B cell (primary cell): ENCODE measurements around the gene MMS19. TPM values are rescaled to one million over a fixed set of nuclear protein-coding genes. Genes with fewer than 3 reads are reported as not detected.

Experiments used
- ATAC-seq: fragments of 200-7000 bp; cut with Tn5 transposase; one replicate; pipeline ENCODE4 v1.10.0; 2021; ENCODE audit warnings: low read depth, mild to moderate bottlenecking, moderate number of reproducible peaks, moderate library complexity
- CTCF ChIA-PET: fragments of 350-600 bp; sonication (Branson Sonifier 250); formaldehyde crosslinking; loops from one replicate; lab custom pipeline; 2021; ENCODE audit warnings: antibody characterized with exemption, inconsistent platforms; lab: Charles Lee
- POLR2A ChIA-PET: fragments of 350-600 bp; sonication (Branson Sonifier 250); formaldehyde crosslinking; loops from one replicate; lab custom pipeline; 2021; ENCODE audit warnings: antibody characterized with exemption; lab: Charles Lee
- DNase-seq: peaks from one replicate; pipeline ENCODE4 v3.0.0; 2013
- H2AFZ ChIP-seq: 2 replicates; pipeline ENCODE4 v1.6.1; 2012; ENCODE audit warnings: mild to moderate bottlenecking, low read depth, low read length; ENCODE audit not compliant: insufficient read depth, poor library complexity, severe bottlenecking
- H3K27ac ChIP-seq, 2 donors: 1 replicate in 1 of 2; 2 replicates in 1 of 2; pipeline ENCODE4 v1.5.1; 2012 to 2013; ENCODE audit warnings: low read length in 2 of 2, mild to moderate bottlenecking in 2 of 2, moderate library complexity in 1 of 2
- H3K27me3 ChIP-seq, 4 experiments: fragments of 200-600 bp in 1 of 4; sonication (generic) in 1 of 4; replicated peaks in 1 of 4; 1 replicate in 2 of 4; 2 replicates in 2 of 4; pipeline versions ENCODE4 v1.6.1 to v1.7.0; 2013 to 2016; ENCODE audit warnings: low read length in 3 of 4, mild to moderate bottlenecking in 2 of 4, mixed read lengths in 1 of 4, moderate library complexity in 1 of 4; ENCODE audit not compliant: insufficient read depth in 4 of 4, control insufficient read depth in 3 of 4; ENCODE audit errors: control extremely low read depth in 1 of 4
- H3K36me3 ChIP-seq, 2 experiments: replicated peaks in 1 of 2; 1 replicate in 1 of 2; 2 replicates in 1 of 2; pipeline versions ENCODE4 v1.6.1 to v1.7.1; 2013; ENCODE audit warnings: low read length in 1 of 2; ENCODE audit not compliant: insufficient read depth in 2 of 2, control insufficient read depth in 1 of 2; ENCODE audit errors: control extremely low read depth in 1 of 2, extremely low read depth in 1 of 2
- H3K4me1 ChIP-seq, 2 donors: fragments of 200-600 bp in 1 of 2; sonication (generic) in 1 of 2; 1 replicate in 1 of 2; 2 replicates in 1 of 2; pipeline versions ENCODE4 v1.5.1 to v1.6.1; 2013 to 2017; ENCODE audit warnings: low read length in 2 of 2; ENCODE audit not compliant: control insufficient read depth in 2 of 2, insufficient read depth in 2 of 2
- H3K4me2 ChIP-seq: replicated peaks from 2 replicates; pipeline ENCODE3; 2012; ENCODE audit warnings: mild to moderate bottlenecking, low read depth, low read length; ENCODE audit not compliant: poor library complexity, severe bottlenecking
- H3K4me3 ChIP-seq, 5 experiments: fragments of 200-600 bp in 1 of 5; sonication (generic) in 1 of 5; 1 replicate in 3 of 5; 2 replicates in 2 of 5; pipeline versions ENCODE4 v1.5.1 to v1.7.0; 2011 to 2016; ENCODE audit warnings: low read length in 4 of 5, mild to moderate bottlenecking in 4 of 5, low read depth in 2 of 5, control low read depth in 1 of 5, moderate library complexity in 1 of 5; ENCODE audit not compliant: insufficient read depth in 1 of 5; ENCODE audit errors: control extremely low read depth in 1 of 5, extremely low read depth in 1 of 5
- H3K79me2 ChIP-seq: fragments of 200-600 bp; sonication (generic); one replicate; pipeline ENCODE4 v1.6.0; 2016; ENCODE audit warnings: low read length; ENCODE audit not compliant: control insufficient read depth, insufficient read depth
- H3K9ac ChIP-seq: fragments of 200-600 bp; sonication (generic); 2 replicates; pipeline ENCODE4 v1.6.1; 2017; ENCODE audit warnings: mild to moderate bottlenecking, low read length, moderate library complexity
- H3K9me3 ChIP-seq, 3 donors: one replicate each; pipeline versions ENCODE4 v1.6.1 to v1.7.1; 2013; ENCODE audit warnings: low read length in 2 of 3; ENCODE audit not compliant: control insufficient read depth in 2 of 3, insufficient read depth in 1 of 3; ENCODE audit errors: control extremely low read depth in 1 of 3
- H4K20me1 ChIP-seq: 2 replicates; pipeline ENCODE4 v1.6.0; 2012; ENCODE audit warnings: mild to moderate bottlenecking, low read length; ENCODE audit not compliant: insufficient read depth, control insufficient read depth, poor library complexity, severe bottlenecking
- H3K27ac Mint-ChIP-seq: one replicate; pipeline ENCODE4 v1.8.0; 2021; ENCODE audit warnings: mixed read lengths
- H3K27me3 Mint-ChIP-seq: one replicate; pipeline ENCODE4 v1.8.0; 2021; ENCODE audit warnings: mixed read lengths
- H3K4me1 Mint-ChIP-seq: one replicate; pipeline ENCODE4 v1.8.0; 2021; ENCODE audit warnings: mixed read lengths
- H3K4me3 Mint-ChIP-seq: one replicate; pipeline ENCODE4 v1.8.0; 2021; ENCODE audit warnings: mixed read lengths
- H3K9me3 Mint-ChIP-seq: one replicate; pipeline ENCODE4 v1.8.0; 2022; ENCODE audit warnings: mixed read lengths; ENCODE audit not compliant: insufficient read depth
- EZH2 ChIP-seq: IDR thresholded peaks from 2 replicates; pipeline ENCODE4 v1.6.1; 2012; ENCODE audit warnings: borderline replicate concordance, low read depth, mild to moderate bottlenecking, moderate library complexity, low read length; ENCODE audit not compliant: insufficient read depth, poor library complexity, severe bottlenecking
- WGBS: methylation state at CpG from one replicate; pipeline ENCODE4 v1.1.5; 2013; ENCODE audit warnings: missing lambda C conversion rate; ENCODE audit not compliant: insufficient coverage; 5-methylcytosine and 5-hydroxymethylcytosine counted together
- intact Hi-C: fragments of 100-400 bp; cut with micrococcal nuclease; formaldehyde crosslinking; loops from one replicate; pipeline ENCODE4 v1.10.0; 2022
- polyA plus RNA-seq: library from polyadenylated mRNA; depleted of rRNA; stranded (reverse); fragments of >200 nt; gene quantifications from 2 replicates; pipeline ENCODE4 v1.2.3, GENCODE V29; 2012
- total RNA-seq, 2 donors: library from RNA; stranded (reverse); fragments of 120-200 nt in 1 of 2; gene quantifications; 1 replicate in 1 of 2; 2 replicates in 1 of 2; pipeline versions ENCODE4 v1.2.3 to v1.2.4, GENCODE V29; 2013 to 2022
- TF ChIP-seq, protein P1 (sequence below): fragments of 200-600 bp; IDR thresholded peaks from one replicate; pipeline ENCODE4 v1.8.0; 2022; ENCODE audit warnings: antibody characterized with exemption, mild to moderate bottlenecking

Gene MMS19
- total and polyA plus RNA-seq, 2 donors (not counting 1 experiment from before 2014, with no cell fraction given) = 82.1 to 102 TPM

DNA sequence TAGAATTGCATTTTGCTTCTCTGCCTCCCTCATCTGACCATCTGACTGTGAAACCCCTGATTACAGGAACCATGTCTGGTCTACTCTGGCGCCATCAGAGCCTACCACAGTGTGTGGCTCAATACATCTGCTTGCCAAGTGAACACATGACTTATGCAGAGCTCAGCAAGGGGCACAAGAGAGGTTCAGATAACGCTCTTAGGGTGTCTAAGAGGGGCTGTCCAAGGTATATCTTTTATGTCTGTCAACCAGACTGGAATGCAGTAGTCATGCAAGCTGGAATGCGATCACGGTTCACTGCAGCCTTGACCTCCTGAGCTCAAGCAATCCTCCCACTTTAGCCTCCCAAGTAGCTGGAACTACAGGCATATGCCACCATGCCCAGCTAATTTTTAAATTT, 86.8 kb downstream of the MMS19 start:
- DNase-seq (no peak), ATAC-seq (no peak)
- H3K4me1 Mint-ChIP-seq = peaks cover 15% of the 10 kb centered on the region
- Histone ChIP-seq H3K27ac (no peak overlapping the region), H3K36me3 (no peaks in the 10 kb centered on the region), H3K4me3 (no peak overlapping the region), H3K79me2 (no peaks in the 10 kb centered on the region), H3K4me1 (peaks cover 5 to 23% of the 10 kb centered on the region in 2 donors), H3K9me3 (no peaks in the 10 kb centered on the region), H2AFZ (no peak overlapping the region), H3K4me2 (no peak overlapping the region), H3K9ac (no peak overlapping the region), H4K20me1 (no peaks in the 10 kb centered on the region), H3K27me3 (no peaks in the 10 kb centered on the region)
- WGBS = 90% methylated on average over 4 of the region's 4 CpGs
- TF ChIP-seq, protein P1, sequence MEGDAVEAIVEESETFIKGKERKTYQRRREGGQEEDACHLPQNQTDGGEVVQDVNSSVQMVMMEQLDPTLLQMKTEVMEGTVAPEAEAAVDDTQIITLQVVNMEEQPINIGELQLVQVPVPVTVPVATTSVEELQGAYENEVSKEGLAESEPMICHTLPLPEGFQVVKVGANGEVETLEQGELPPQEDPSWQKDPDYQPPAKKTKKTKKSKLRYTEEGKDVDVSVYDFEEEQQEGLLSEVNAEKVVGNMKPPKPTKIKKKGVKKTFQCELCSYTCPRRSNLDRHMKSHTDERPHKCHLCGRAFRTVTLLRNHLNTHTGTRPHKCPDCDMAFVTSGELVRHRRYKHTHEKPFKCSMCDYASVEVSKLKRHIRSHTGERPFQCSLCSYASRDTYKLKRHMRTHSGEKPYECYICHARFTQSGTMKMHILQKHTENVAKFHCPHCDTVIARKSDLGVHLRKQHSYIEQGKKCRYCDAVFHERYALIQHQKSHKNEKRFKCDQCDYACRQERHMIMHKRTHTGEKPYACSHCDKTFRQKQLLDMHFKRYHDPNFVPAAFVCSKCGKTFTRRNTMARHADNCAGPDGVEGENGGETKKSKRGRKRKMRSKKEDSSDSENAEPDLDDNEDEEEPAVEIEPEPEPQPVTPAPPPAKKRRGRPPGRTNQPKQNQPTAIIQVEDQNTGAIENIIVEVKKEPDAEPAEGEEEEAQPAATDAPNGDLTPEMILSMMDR = no peak
- no peak for TF ChIP-seq EZH2
- CTCF ChIA-PET = interaction anchor here (0.9 kb wide), 1 partner anchor 140 kb away, joined by 5 read pairs; no protein-coding TSS in a partner anchor
- POLR2A ChIA-PET = interaction anchor here (0.7 kb wide), 1 partner anchor 180 kb away, joined by 4 read pairs; no protein-coding TSS in a partner anchor
- H3K4me3 Mint-ChIP-seq = no peak overlapping the region
- intact Hi-C loops = no loop called here
- H3K27ac Mint-ChIP-seq = no peak overlapping the region
- no peaks in the 10 kb centered on the region for H3K27me3 Mint-ChIP-seq
- H3K9me3 Mint-ChIP-seq = no peaks in the 10 kb centered on the region

DNA sequence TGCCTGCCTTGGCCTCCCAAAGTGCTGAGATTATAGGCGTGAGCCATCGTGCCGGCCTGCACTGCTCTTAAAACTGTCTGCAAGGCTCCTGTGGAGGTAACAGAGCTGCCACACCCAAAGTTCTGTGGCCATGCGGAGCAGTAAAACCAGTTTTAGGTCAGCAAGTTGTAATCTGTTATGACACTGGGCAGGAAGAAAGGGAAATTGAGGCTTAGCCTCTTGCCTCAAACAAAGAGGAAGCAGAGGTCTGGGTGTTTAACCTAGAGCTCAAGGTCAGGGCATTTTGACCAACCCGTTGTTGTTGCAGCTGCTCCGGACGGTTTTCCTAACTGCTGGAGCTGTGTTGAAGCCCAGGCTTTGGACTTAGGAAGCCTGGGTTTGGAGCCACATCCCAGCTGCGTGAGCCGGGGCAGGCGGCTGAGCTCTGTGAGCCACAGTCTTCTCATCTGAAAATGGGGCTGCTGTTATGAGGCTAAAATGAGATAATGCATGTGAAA, 89.7 kb downstream of the MMS19 start:
- WGBS = 95% methylated on average over 10 of the region's 10 CpGs
- Histone ChIP-seq H3K4me1 (peaks cover 0 to 13% of the 10 kb centered on the region in 2 donors), H3K27me3 (no peaks in the 10 kb centered on the region), H3K4me3 (no peak overlapping the region), H3K79me2 (no peaks in the 10 kb centered on the region), H3K9me3 (no peaks in the 10 kb centered on the region), H4K20me1 (no peaks in the 10 kb centered on the region), H2AFZ (no peak overlapping the region), H3K9ac (no peak overlapping the region), H3K4me2 (no peak overlapping the region), H3K36me3 (no peaks in the 10 kb centered on the region), H3K27ac (no peak overlapping the region)
- Mint-ChIP-seq H3K9me3 (no peaks in the 10 kb centered on the region), H3K27me3 (no peaks in the 10 kb centered on the region), H3K4me1 (peaks cover 12% of the 10 kb centered on the region), H3K27ac (no peak overlapping the region), H3K4me3 (no peak overlapping the region)
- CTCF ChIA-PET = interaction anchor here (1.2 to 5.5 kb wide), 4 partner anchors 11 to 144 kb away, joined by 3 to 29 read pairs (median 16); no protein-coding TSS in a partner anchor
- POLR2A ChIA-PET = interaction anchor here (0.5 kb wide), 1 partner anchor 143 kb away, joined by 4 read pairs; no protein-coding TSS in a partner anchor
- intact Hi-C loops = no loop called here
- TF ChIP-seq, protein P1 = no peak
- TF ChIP-seq EZH2 = no peak
- no peak for ATAC-seq
- DNase-seq = no peak
